RWPE2 (cell line): ENCODE results near the gene MTG1.

Experiments
- ATAC-seq: fragments of 200-7000 bp; cut with Tn5 transposase; 3 replicates; pipeline ENCODE4 v1.9.1; 2021; ENCODE audit warnings: low read depth
- DNase-seq: peaks from one replicate; pipeline ENCODE4 v3.0.0-alpha.2; 2020; ENCODE audit warnings: low spot score
- H3K27ac ChIP-seq: fragments of 450-650 bp; 2 replicates; pipeline ENCODE4 v1.5.1; 2017; ENCODE audit warnings: mild to moderate bottlenecking; ENCODE audit not compliant: poor library complexity, severe bottlenecking
- H3K27me3 ChIP-seq: fragments of 250-450 bp; sonication (Bioruptor Pico); 2 replicates; pipeline ENCODE4 v1.5.1; 2021; ENCODE audit warnings: mild to moderate bottlenecking, moderate library complexity; ENCODE audit not compliant: insufficient read depth, poor library complexity, severe bottlenecking
- H3K36me3 ChIP-seq: fragments of 250-450 bp; sonication (Bioruptor Pico); 2 replicates; pipeline ENCODE4 v1.5.1; 2020; ENCODE audit warnings: low read depth, mild to moderate bottlenecking, moderate library complexity
- H3K4me1 ChIP-seq: fragments of 250-450 bp; sonication (Bioruptor Pico); 2 replicates; pipeline ENCODE4 v1.5.1; 2021; ENCODE audit warnings: mild to moderate bottlenecking, moderate library complexity; ENCODE audit not compliant: insufficient read depth, poor library complexity, severe bottlenecking
- H3K4me3 ChIP-seq: fragments of 250-450 bp; sonication (Bioruptor Pico); 2 replicates; pipeline ENCODE4 v1.5.1; 2021; ENCODE audit warnings: mild to moderate bottlenecking, moderate library complexity; ENCODE audit not compliant: severe bottlenecking
- H3K9me3 ChIP-seq: fragments of 250-450 bp; sonication (Bioruptor Pico); 2 replicates; pipeline ENCODE4 v1.5.1; 2021; ENCODE audit warnings: mild to moderate bottlenecking, moderate library complexity; ENCODE audit not compliant: severe bottlenecking
- TF ChIP-seq, protein P1 (sequence below): fragments of 450-650 bp; IDR thresholded peaks from one replicate; pipeline ENCODE4 v1.5.1; 2017; ENCODE audit warnings: mild to moderate bottlenecking, moderate library complexity; ENCODE audit not compliant: poor library complexity, severe bottlenecking

The MTG1 gene

DNA sequence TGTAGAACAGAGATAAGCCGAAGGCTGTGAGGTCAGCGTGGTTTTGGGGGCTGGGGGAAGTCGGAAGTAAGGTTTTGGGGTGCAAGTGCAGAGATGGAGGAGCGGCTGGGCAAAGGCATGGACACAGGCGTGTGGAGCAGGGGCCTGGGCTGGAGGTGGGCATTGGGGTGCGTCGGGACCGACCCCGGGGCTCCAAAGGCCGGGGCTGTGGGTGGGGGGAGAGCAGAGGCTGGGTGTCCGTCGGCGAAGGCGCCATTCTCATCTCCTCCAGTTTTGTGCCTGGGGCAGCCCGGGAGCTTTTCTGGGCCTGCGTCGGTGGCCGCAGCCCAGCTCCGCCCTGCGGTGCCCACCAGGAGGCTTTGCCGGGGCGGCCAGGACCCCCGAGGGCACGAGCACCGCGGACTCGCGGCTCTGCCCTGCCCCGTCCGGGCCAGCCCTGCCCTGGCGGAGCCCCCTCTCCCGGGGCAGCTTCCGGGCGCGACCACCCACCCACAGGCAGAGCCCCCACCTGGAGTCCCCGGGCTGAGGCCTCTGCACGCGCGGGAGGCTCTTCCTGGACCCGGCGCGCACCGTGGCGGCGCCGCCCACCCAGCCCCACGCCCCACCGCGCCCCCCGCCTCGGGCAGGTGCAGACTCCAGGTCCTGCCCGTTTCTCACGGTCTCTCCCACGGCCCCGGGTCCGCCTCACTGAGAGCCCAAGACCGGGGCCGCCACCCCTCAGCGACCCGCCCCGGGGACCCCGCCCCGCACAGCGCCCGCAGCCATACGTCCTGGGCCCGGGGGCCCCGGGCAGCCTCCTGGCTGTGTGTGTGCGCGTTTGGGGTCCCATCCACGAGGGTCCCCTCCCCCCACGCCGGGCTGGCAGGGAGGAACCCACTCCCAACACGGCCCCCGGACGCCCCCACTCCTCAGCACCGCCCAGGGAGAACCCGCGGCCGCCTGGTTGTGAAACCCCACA, 52.1 kb downstream of the MTG1 start:
- TF ChIP-seq, protein P1, sequence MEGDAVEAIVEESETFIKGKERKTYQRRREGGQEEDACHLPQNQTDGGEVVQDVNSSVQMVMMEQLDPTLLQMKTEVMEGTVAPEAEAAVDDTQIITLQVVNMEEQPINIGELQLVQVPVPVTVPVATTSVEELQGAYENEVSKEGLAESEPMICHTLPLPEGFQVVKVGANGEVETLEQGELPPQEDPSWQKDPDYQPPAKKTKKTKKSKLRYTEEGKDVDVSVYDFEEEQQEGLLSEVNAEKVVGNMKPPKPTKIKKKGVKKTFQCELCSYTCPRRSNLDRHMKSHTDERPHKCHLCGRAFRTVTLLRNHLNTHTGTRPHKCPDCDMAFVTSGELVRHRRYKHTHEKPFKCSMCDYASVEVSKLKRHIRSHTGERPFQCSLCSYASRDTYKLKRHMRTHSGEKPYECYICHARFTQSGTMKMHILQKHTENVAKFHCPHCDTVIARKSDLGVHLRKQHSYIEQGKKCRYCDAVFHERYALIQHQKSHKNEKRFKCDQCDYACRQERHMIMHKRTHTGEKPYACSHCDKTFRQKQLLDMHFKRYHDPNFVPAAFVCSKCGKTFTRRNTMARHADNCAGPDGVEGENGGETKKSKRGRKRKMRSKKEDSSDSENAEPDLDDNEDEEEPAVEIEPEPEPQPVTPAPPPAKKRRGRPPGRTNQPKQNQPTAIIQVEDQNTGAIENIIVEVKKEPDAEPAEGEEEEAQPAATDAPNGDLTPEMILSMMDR: no peak
- ATAC-seq (no peak), DNase-seq (no peak)
- Histone ChIP-seq H3K36me3 (no peaks in the 10 kb centered on the region), H3K27ac (no peak overlapping the region), H3K4me3 (no peak overlapping the region), H3K4me1 (no peaks in the 10 kb centered on the region), H3K9me3 (peaks cover 17% of the 10 kb centered on the region), H3K27me3 (no peaks in the 10 kb centered on the region)

- Histone ChIP-seq H3K4me1 (no peaks in the 10 kb centered on the region), H3K27me3 (no peaks in the 10 kb centered on the region), H3K27ac (no peak overlapping the region), H3K36me3 (no peaks in the 10 kb centered on the region), H3K4me3 (no peak overlapping the region), H3K9me3 (peaks cover 17% of the 10 kb centered on the region)
- no peak for ATAC-seq
- TF ChIP-seq, protein P1: no peak
- no peak for DNase-seq
Observed at GRCh38 chr10:133446979-133447378, 53.0 kb downstream of the MTG1 start.

GRCh38 chr10:133448120-133448519, 54.2 kb downstream of the MTG1 start:
- peaks cover 17% of the 10 kb centered on the region for H3K9me3 ChIP-seq
- ATAC-seq: no peak
- H3K36me3 ChIP-seq: no peaks in the 10 kb centered on the region

DNA sequence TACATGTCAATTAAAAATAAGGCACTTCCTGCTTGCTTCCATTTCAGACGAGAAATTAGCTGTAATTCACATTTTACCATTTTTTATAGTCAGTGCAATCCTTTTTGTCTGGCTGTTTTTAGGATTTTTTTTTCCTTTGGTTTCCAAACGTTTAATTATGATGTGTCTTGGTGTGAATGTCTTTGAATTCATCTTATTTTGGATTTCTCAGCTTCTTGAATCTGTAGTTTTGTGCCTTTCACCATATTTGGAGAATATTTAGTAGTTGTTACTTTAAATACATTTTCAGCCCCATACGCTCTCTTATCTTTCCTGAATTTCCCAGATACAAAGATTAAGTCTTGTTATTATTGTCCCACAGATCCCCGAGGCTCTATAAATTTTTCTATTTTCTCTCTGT, 57.4 kb downstream of the MTG1 start:
- Histone ChIP-seq H3K4me1 (no peaks in the 10 kb centered on the region), H3K27ac (no peak overlapping the region), H3K9me3 (peaks cover 17% of the 10 kb centered on the region), H3K4me3 (no peak overlapping the region), H3K36me3 (no peaks in the 10 kb centered on the region), H3K27me3 (no peaks in the 10 kb centered on the region)
- DNase-seq: no peak
- ATAC-seq: no peak
- TF ChIP-seq, protein P1: no peak

More at GRCh38 chr10:133448120-133448519, 54.2 kb downstream of the MTG1 start:
- TF ChIP-seq, protein P1: no peak
- Histone ChIP-seq H3K27me3 (no peaks in the 10 kb centered on the region), H3K4me3 (no peak overlapping the region), H3K27ac (no peak overlapping the region), H3K4me1 (no peaks in the 10 kb centered on the region)
- no peak for DNase-seq

GRCh38 chr10:133452453-133452852, 58.5 kb downstream of the MTG1 start:
- H3K9me3 ChIP-seq: peaks cover 15% of the 10 kb centered on the region
- DNase-seq (no peak), ATAC-seq (no peak)
- H3K4me3 ChIP-seq: no peak overlapping the region
- no peaks in the 10 kb centered on the region for H3K4me1 ChIP-seq
- no peaks in the 10 kb centered on the region for H3K36me3 ChIP-seq
- no peak overlapping the region for H3K27ac ChIP-seq
- TF ChIP-seq, protein P1: no peak
- H3K27me3 ChIP-seq: no peaks in the 10 kb centered on the region
